ENCODE results near the gene LCN10. TPM values are rescaled to one million over a fixed set of nuclear protein-coding genes. Genes with fewer than 3 reads are reported as not detected.

The LCN10 gene
- total RNA-seq, 1 donor from 2014 or later: 2.5 TPM

DNA sequence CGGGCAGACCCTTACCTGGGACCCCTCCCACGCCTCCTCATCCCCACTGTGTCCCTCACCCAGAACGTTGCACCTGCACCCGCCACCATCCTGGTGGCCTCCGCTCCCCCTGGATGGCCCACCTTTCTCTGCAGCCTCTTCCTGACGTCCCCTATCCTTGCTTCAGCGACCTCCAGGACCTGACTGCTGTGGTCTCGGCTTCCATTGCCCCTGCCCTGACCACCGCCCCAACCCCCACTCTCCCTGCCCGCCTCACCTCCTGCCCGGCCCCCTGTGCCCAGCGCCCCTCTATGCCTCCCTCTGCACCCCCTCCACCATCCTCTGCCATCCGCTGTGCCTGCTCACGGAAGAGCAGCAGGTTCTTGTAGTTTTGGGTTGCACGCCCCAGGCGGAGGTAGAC is 2.2 kb downstream of the LCN10 start:
- ATAC-seq: no peak
- peaks cover 38% of the 10 kb centered on the region for H3K27me3 ChIP-seq (ENCODE audit: low read depth)

GRCh38 chr9:136740069-136740468 is 2.7 kb downstream of the LCN10 start:
- intact Hi-C loops (cut with DNase I): no loop called here
- H3K9me3 ChIP-seq: no peaks in the 10 kb centered on the region
- DNase-seq: no peak
- H3K27me3 ChIP-seq (ENCODE audit: low read depth): peaks cover 38% of the 10 kb centered on the region
- H3K27ac ChIP-seq: no peak overlapping the region
- H3K36me3 ChIP-seq: no peaks in the 10 kb centered on the region
- TF ChIP-seq CTCF (IDR thresholded peaks at IDR 0.05): no peak
- peaks cover 23% of the 10 kb centered on the region for H3K4me1 ChIP-seq
- no peak for ATAC-seq
- no peak overlapping the region for H3K4me3 ChIP-seq

More for the DNA sequence above, 2.2 kb downstream of the LCN10 start:
- Histone ChIP-seq H3K27ac (no peak overlapping the region), H3K36me3 (no peaks in the 10 kb centered on the region), H3K4me3 (no peak overlapping the region), H3K9me3 (no peaks in the 10 kb centered on the region), H3K4me1 (peaks cover 23% of the 10 kb centered on the region)
- intact Hi-C loops (cut with DNase I): no loop called here
- DNase-seq: no peak
- TF ChIP-seq CTCF (IDR thresholded peaks at IDR 0.05): no peak

GRCh38 chr9:136739509-136739908 is 3.2 kb downstream of the LCN10 start:
- Histone ChIP-seq H3K4me3 (no peak overlapping the region), H3K9me3 (no peaks in the 10 kb centered on the region), H3K27ac (no peak overlapping the region), H3K4me1 (peaks cover 23% of the 10 kb centered on the region), H3K36me3 (no peaks in the 10 kb centered on the region), H3K27me3 (ENCODE audit: low read depth) (peaks cover 38% of the 10 kb centered on the region)
- no peak for TF ChIP-seq CTCF (IDR thresholded peaks at IDR 0.05)
- no peak for DNase-seq
- no peak for ATAC-seq
- intact Hi-C loops (cut with DNase I): no loop called here

- Histone ChIP-seq H3K4me1 (peaks cover 23% of the 10 kb centered on the region), H3K27ac (no peak overlapping the region), H3K27me3 (ENCODE audit: low read depth) (peaks cover 38% of the 10 kb centered on the region), H3K9me3 (no peaks in the 10 kb centered on the region), H3K4me3 (no peak overlapping the region), H3K36me3 (no peaks in the 10 kb centered on the region)
- DNase-seq: no peak
- TF ChIP-seq CTCF (IDR thresholded peaks at IDR 0.05): no peak
- ATAC-seq: no peak
- intact Hi-C loops (cut with DNase I): no loop called here
Observed at GRCh38 chr9:136738960-136739359, 3.8 kb downstream of the LCN10 start.

- H3K27ac ChIP-seq: no peak overlapping the region
- no peak for TF ChIP-seq CTCF (IDR thresholded peaks at IDR 0.05)
Observed at GRCh38 chr9:136735812-136736480, 6.8 kb downstream of the LCN10 start.

More at GRCh38 chr9:136735812-136736480, 6.8 kb downstream of the LCN10 start:
- DNase-seq (no peak), ATAC-seq (no peak)
- H3K27me3 ChIP-seq (ENCODE audit: low read depth): peaks cover 10% of the 10 kb centered on the region
- no peaks in the 10 kb centered on the region for H3K9me3 ChIP-seq
- intact Hi-C loops (cut with DNase I): no loop called here
- H3K36me3 ChIP-seq: no peaks in the 10 kb centered on the region
- peaks cover 2% of the 10 kb centered on the region for H3K4me1 ChIP-seq
- H3K4me3 ChIP-seq: no peak overlapping the region

Data from lower lobe of right lung (tissue), 2 donors.